ENCODE data around the gene TSNAXIP1.

DNA sequence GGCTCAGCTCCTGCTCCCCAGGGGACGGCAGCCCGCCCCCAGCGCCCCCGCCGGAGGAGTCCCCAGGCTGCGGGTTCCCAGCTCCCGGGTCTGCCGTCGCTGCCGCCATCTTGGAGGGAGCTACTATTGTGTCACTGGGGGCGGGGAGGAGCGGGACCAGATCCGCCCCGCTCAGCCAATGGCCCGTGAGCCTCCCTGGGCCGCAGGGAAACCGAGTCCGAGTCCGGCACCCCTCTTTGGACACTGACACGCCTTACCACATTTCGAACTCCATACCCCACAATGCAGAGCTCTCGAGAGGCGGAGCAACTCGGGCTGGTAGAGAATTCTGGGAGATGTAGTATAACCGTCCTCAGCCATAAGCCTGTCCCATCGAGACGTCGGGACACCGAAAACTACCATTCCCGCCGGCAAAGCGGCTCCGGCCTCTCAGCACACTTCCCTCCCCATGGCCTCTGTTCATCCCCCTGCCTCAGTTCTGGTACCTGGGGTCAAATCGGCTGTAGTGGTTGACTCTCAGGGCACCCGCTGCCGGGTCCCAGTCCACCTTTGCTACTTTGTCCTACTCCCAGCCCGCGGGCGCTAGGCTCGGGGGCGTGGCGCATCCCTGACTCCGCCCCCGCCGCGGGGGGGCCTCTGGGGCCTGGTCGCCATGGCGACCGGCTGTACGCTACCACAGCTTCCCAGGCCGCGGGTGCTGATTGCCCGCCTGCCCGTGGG lies at the start of gene TSNAXIP1, which contains the start of gene RANBP10:
- TF ChIP-seq EZH2phosphoT487 (IDR thresholded peaks at IDR 0.05; ENCODE audit: insufficient read depth, low read depth): no peak
- no peak for TF ChIP-seq EZH2 (IDR thresholded peaks at IDR 0.05; ENCODE audit: insufficient read depth, poor library complexity, severe bottlenecking)

All from GM23248 (cell line).